Ascending aorta (tissue), 2 donors: Measurements from ENCODE around the gene PRR22. TPM values are rescaled to one million over a fixed set of nuclear protein-coding genes. Genes with fewer than 3 reads are reported as not detected.

ENCODE experiments used
- DNase-seq, 2 donors: peaks; one replicate each; pipeline ENCODE4 v3.0.0-alpha.2; 2019; ENCODE audit warnings: low spot score in 2 of 2
- H3K27ac ChIP-seq, 2 donors: fragments of 200-600 bp; sonication (generic); one replicate each; pipeline ENCODE4 v1.5.1; 2016 to 2017; ENCODE audit warnings: mild to moderate bottlenecking in 1 of 2
- H3K27me3 ChIP-seq: fragments of 200-600 bp; sonication (generic); one replicate; pipeline ENCODE4 v1.5.1; 2017
- H3K36me3 ChIP-seq, 2 donors: fragments of 200-600 bp; sonication (generic); one replicate each; pipeline ENCODE4 v1.5.1; 2016
- H3K4me1 ChIP-seq, 2 donors: fragments of 200-600 bp; sonication (generic); one replicate each; pipeline ENCODE4 v1.5.1; 2016 to 2017; ENCODE audit warnings: mild to moderate bottlenecking in 1 of 2
- H3K4me3 ChIP-seq, 2 donors: fragments of 200-600 bp; sonication (generic); one replicate each; pipeline ENCODE4 v1.5.1; 2016 to 2017; ENCODE audit warnings: mild to moderate bottlenecking in 1 of 2
- H3K9me3 ChIP-seq, 2 donors: fragments of 200-600 bp; sonication (generic); one replicate each; pipeline ENCODE4 v1.5.1; 2016
- intact Hi-C: fragments of 100-400 bp; cut with DNase I; formaldehyde crosslinking; loops from one replicate; pipeline ENCODE4 v1.15.1; 2023
- total RNA-seq: library from RNA; depleted of rRNA; stranded (reverse); fragments of >200 nt; gene quantifications from one replicate; pipeline ENCODE4 v1.1.0, GENCODE V29; 2016
- TF ChIP-seq, protein P1 (sequence below), 3 experiments: fragments of 200-600 bp in 2 of 3; fragments of 450-650 bp in 1 of 3; sonication (generic) in 2 of 3; IDR thresholded peaks; one replicate each; pipeline ENCODE4 v1.5.1; 2016 to 2019; ENCODE audit warnings: antibody characterized with exemption in 3 of 3, mild to moderate bottlenecking in 1 of 3, moderate library complexity in 1 of 3

Gene PRR22
- total RNA-seq, 1 donor from 2014 or later: 3.5 TPM

DNA sequence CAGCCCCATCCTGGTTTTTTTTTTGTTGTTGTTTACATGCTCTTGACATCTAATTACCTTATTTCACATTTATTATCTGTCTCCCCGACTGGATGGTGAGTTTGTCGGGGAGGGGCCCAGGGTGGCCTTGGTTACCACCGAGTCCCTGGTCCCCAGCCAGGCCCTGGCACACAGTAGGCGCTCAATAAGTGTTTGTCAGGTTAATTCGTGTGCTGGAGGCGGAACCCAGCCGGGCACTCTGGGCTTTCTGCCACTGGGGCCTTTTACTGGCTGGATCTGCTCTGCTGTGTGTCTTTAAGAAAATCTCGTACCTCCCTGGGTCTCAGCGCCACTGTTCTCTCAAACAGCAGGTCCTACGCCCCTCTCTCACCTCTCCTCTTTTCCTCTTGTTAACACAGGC is 24.9 kb upstream of the PRR22 start:
- TF ChIP-seq, protein P1, sequence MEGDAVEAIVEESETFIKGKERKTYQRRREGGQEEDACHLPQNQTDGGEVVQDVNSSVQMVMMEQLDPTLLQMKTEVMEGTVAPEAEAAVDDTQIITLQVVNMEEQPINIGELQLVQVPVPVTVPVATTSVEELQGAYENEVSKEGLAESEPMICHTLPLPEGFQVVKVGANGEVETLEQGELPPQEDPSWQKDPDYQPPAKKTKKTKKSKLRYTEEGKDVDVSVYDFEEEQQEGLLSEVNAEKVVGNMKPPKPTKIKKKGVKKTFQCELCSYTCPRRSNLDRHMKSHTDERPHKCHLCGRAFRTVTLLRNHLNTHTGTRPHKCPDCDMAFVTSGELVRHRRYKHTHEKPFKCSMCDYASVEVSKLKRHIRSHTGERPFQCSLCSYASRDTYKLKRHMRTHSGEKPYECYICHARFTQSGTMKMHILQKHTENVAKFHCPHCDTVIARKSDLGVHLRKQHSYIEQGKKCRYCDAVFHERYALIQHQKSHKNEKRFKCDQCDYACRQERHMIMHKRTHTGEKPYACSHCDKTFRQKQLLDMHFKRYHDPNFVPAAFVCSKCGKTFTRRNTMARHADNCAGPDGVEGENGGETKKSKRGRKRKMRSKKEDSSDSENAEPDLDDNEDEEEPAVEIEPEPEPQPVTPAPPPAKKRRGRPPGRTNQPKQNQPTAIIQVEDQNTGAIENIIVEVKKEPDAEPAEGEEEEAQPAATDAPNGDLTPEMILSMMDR (IDR thresholded peaks at IDR 0.05): no peak
- no peaks in the 10 kb centered on the region for H3K36me3 ChIP-seq
- no peaks in the 10 kb centered on the region for H3K9me3 ChIP-seq
- no peak overlapping the region for H3K4me3 ChIP-seq
- no peak for DNase-seq
- intact Hi-C loops: loop anchor here (10.0 kb wide), 1 partner anchor 215 kb away; no protein-coding TSS in a partner anchor
- H3K27ac ChIP-seq: no peak overlapping the region
- peaks cover 7% of the 10 kb centered on the region for H3K27me3 ChIP-seq
- no peaks in the 10 kb centered on the region for H3K4me1 ChIP-seq

DNA sequence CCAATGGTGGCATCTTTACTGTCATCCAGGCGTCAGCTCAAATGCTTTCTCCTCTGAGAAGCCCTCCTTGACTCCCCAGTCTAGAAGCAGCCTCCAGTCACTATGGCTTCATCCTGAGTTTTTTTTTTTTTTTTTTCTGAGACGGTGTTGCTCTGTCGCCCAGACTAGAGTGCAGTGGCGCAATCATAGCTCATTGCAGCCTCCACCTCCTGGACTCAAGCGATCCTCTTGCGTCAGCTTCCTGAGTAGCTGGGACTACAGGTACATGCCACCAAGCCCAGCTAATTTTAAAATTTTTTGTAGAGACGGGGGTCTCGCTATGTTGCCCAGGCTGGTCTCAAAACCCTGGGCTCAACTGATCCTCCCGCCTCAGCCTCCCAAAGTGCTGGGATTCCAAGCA is 24.5 kb upstream of the PRR22 start:
- TF ChIP-seq, protein P1 (IDR thresholded peaks at IDR 0.05): no peak
- Histone ChIP-seq H3K4me1 (no peaks in the 10 kb centered on the region), H3K4me3 (no peak overlapping the region)

DNA sequence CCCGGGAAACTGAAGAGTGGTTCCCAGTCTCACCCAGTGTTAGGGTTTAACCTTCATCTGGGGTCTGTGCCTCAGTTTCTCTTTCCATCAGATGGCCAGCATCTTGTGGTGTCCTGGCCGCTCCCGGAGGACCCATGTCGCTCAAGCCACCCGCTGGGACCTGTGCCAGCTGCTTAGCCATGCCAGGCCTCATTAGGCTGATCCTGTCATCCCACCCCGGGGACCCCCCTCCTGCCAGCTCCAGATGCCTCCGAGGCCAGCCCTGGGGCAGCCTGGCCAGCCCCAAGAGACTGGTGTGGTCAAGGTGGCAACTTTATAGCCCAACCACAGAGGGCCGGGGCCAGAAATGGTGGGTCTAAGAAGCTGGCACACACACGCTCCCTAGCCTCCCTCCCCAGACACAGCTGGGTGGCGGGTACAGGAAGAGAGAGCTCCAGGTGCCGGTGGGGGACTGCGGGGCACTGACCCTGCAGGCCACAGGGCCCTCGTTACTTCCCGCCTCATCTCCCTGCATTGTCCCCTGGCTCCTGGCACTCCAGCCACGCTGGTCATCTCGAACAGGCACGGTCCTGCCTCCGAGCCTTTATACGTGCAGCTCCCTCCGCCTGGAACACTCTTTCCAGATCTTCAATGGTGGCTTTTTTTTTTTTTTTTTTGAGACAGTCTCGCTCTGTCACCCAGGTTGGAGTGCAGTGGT is 23.7 kb upstream of the PRR22 start:
- no peaks in the 10 kb centered on the region for H3K9me3 ChIP-seq
- H3K36me3 ChIP-seq: no peaks in the 10 kb centered on the region
- TF ChIP-seq, protein P1 (IDR thresholded peaks at IDR 0.05): no peak
- DNase-seq: no peak
- intact Hi-C loops: loop anchor here (10.0 kb wide), 1 partner anchor 217 kb away; no protein-coding TSS in a partner anchor
- peaks cover 3% of the 10 kb centered on the region in 2 donors for H3K4me1 ChIP-seq
- peaks cover 16% of the 10 kb centered on the region for H3K27me3 ChIP-seq
- no peak overlapping the region for H3K4me3 ChIP-seq
- no peak overlapping the region for H3K27ac ChIP-seq

More for the DNA sequence above, 24.5 kb upstream of the PRR22 start:
- no peaks in the 10 kb centered on the region for H3K36me3 ChIP-seq
- H3K9me3 ChIP-seq: no peaks in the 10 kb centered on the region
- intact Hi-C loops: loop anchor here (10.0 kb wide), 1 partner anchor 216 kb away; no protein-coding TSS in a partner anchor
- H3K27me3 ChIP-seq: peaks cover 11% of the 10 kb centered on the region
- no peak for DNase-seq
- no peak overlapping the region for H3K27ac ChIP-seq

DNA sequence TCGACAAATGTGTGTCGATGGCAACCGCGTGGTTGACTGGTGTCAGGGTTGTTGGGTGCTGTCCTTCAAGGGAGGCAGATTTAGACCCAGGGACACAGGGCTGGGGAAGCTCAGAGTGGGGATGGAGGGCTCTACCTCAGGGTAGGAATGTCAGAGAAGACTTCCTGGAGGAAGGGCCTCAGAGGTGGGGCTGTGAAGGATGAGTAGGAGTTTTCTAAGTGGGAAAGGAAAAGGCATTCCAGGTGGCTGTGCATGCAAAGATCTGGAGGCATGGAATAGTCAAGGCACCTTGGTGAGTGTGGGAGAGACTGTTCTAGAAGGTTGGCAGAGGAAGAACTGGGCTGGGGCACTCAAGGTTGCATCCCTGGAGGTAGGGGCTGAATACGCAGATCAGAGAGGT is 22.4 kb upstream of the PRR22 start:
- Histone ChIP-seq H3K4me1 (peaks cover 3% of the 10 kb centered on the region in 2 donors), H3K4me3 (no peak overlapping the region), H3K36me3 (no peaks in the 10 kb centered on the region), H3K9me3 (no peaks in the 10 kb centered on the region), H3K27me3 (peaks cover 16% of the 10 kb centered on the region), H3K27ac (no peak overlapping the region)
- DNase-seq: no peak
- intact Hi-C loops: loop anchor here (10.0 kb wide), 1 partner anchor 218 kb away; no protein-coding TSS in a partner anchor
- TF ChIP-seq, protein P1 (IDR thresholded peaks at IDR 0.05): no peak

DNA sequence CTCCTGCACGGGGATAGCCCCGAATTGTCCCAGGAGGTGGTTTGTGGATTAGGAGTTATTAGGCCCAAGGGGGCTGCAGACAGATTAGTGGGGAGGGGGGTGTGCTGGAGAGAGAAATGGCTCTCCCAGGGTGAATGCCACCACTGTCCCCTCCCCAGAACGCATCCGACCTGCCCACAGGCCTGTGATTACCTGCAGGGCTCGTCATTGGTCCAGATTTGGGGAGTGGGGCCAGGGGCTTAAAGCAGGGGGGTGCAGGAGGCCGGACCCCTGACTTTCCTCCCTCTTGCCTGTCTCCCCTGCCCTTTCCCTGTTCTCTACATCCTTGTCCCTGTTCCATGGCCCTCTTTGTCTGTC is 21.6 kb upstream of the PRR22 start:
- intact Hi-C loops: loop anchor here (10.0 kb wide), 1 partner anchor 219 kb away; no protein-coding TSS in a partner anchor
- Histone ChIP-seq H3K36me3 (no peaks in the 10 kb centered on the region), H3K4me1 (peaks cover 3% of the 10 kb centered on the region in 2 donors), H3K27ac (no peak overlapping the region), H3K27me3 (peaks cover 16% of the 10 kb centered on the region), H3K4me3 (no peak overlapping the region), H3K9me3 (no peaks in the 10 kb centered on the region)
- TF ChIP-seq, protein P1 (IDR thresholded peaks at IDR 0.05): no peak
- DNase-seq: no peak
